Activated CD8-positive, alpha-beta memory T cell treated with anti-CD3 and anti-CD28 coated beads for 1 hour (primary cell): Measurements from ENCODE around the gene ABI2.
"Not testable (repeated sequence)": the region's sequence is repeated elsewhere in the genome, so short reads cannot be mapped to it uniquely, and the experiment has no call there.

Experiments used
- DNase-seq, 2 donors: peaks; one replicate each; pipeline ENCODE4 v3.0.0-alpha.2; 2020; ENCODE audit warnings: low read depth in 1 of 2; ENCODE audit errors: extremely low read depth in 1 of 2

The ABI2 gene

GRCh38 chr2:203354966-203355365, 26.8 kb downstream of the ABI2 start:
- no peak for DNase-seq

- no peak for DNase-seq
These were observed 31.3 kb downstream of the ABI2 start for GRCh38 chr2:203359450-203359849.

GRCh38 chr2:203360833-203361430, 32.7 kb downstream of the ABI2 start:
- no peak for DNase-seq

- DNase-seq = no peak
These were observed 33.3 kb downstream of the ABI2 start for GRCh38 chr2:203361495-203361894.

DNA sequence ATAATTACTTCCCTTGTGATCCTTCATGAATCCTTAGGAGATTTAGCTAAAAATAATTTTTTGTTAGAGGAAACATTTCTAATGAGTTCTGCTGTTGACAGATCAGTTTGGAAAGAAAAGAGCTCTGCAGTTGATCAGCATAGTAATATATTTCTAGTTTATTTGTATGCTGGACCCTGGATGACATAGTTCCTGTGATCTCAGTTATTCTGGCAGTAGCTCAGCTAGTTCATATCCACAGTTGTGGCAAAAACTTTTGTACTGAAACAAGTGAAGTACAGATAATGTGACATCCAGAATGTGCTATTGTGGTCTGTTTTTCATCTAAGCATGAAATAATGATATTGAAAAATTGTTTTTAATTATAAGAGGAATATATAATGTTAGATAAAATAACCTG, 33.7 kb downstream of the ABI2 start:
- DNase-seq = no peak

DNA sequence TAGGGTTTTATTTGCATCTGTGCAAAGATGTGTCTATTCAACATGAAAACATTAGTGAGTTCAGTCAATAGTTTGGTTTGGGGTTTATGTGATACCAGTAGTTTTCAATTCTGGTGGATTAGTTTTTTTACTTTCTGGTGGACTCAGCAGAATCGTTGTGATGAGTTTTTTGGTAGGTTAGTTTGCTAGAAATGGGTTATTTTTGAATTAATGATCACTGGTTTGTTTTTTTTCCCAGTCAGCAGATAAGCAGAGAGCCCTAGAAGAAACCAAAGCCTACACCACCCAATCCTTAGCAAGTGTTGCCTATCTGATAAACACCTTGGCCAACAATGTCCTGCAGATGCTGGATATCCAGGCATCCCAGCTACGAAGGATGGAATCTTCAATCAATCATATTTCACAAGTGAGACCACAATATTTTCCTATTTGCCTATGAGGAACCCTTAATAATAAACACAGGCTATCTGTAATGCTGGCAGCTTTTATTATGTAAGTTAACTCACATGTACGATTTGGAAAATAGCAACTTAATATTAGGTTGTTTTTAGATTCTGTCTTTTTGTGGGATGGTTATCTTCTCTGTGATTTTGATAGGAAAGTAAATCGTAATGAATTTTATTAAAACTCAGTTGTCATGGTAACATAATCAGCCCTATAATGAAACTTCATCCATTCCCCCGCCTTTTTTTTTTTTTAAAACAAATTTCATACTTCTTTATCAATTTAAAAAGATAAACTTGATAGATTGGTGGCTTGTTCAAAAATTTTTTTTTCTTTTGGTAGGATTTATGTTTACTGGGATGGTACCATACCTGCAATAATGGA, 38.7 kb downstream of the ABI2 start:
- DNase-seq = no peak

GRCh38 chr2:203372706-203373105, 44.5 kb downstream of the ABI2 start:
- not testable (repeated sequence) for DNase-seq

DNA sequence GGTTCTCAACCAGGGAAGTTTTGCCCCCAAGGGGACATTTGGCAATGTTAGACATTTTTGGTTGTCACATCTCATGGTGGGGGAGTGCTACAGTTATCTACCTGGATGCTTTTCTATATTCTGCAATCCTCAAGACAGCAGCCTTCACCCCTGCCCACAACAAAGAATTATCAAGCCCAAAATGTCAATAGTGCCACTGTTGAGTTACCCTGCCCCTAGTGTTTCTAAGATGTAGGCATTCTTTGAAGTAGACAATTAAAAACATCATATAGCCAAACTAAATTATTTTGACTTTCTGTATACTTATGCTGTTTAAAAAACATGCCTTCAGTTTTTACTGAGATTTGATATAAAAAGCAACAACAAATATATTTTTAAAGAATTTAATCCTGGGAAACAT, 48.0 kb downstream of the ABI2 start:
- no peak for DNase-seq

DNA sequence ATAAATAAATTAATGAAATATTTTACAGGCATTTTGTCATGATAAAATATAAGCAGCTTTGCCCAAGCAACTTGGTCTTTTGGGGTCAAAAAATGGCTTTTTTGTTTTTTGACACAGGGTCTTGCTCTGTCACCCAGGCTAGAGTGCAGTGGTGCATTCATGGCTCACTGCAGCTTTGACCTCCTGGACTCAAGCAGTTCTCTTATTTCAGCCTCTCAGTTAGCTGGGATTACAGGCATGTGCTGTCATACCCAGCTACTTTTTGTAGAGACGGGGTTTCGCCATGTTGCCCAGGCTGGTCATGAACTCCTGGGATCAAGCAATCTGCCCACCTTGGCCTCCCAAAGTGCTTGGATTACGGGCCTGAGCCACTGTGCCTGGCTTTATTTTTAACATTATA, 51.0 kb downstream of the ABI2 start:
- no peak for DNase-seq

DNA sequence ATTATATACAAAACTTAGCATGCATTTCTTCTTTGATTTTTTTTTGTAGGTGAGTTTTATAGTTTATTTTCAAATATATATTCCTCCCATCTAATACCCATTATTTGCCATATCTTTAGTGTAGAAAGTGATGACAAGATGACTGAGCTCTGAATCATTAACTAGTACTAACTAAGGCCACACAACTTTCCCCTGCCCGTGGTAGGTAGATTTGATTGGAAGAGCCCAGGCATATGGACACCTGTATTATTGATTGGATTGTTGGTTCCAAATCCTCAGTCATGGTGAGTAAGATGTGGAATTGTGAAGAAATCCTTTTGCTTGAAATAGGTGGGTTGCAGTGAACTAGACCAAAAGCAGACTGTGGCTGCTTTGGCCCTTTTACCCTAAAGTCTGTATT, 54.8 kb downstream of the ABI2 start:
- DNase-seq = no peak

DNA sequence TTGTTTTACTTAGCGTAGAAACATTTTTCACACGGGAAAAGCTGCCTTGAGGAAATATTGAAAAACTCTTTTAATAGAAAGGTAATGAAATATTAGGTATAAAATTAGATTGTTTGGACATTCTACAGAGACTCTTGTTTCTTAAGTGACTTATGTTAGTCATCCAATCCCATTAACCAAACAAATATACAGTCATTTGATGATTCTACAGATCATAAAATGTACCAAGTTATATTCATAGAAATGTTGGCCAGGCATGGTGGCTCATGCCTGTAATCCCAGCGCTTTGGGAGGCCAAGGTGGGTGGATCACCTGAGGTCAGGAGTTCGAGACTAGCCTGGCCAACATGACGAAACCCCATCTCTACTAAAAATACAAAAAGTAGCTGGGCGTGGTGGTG, 60.0 kb downstream of the ABI2 start:
- not testable (repeated sequence) for DNase-seq

DNA sequence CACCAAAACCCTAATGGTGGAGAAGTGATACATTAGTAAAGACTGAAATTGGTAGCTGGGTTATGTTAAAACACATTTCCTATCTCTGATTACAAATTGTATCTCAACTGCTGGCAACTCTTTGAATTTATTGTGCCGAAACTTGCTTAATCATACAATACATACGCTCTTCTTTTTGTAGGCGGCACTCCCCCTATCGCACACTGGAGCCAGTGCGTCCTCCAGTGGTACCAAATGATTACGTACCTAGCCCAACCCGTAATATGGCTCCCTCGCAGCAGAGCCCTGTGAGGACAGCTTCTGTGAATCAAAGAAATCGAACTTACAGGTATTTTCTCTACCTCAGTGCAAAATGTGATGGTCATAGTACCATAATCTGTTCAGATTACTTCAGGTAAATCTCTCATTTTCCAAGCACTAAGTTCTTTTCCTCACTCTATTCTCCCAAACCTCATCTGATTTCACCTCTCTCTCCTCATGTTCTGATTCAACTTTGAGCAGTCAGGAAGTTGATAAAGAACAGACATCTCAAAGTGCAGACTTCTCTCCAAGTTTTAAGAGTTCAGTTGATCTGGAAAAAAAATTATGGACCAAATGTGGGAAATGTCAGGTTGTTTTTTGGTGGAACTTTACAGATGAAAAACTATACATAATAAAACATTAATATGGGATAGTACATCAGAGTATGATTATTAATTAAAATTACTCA, 66.5 kb downstream of the ABI2 start:
- no peak for DNase-seq

- DNase-seq = no peak
These were observed 67.7 kb downstream of the ABI2 start for GRCh38 chr2:203395858-203396257.

- DNase-seq = no peak
These were observed 68.5 kb downstream of the ABI2 start for GRCh38 chr2:203396667-203397066.

DNA sequence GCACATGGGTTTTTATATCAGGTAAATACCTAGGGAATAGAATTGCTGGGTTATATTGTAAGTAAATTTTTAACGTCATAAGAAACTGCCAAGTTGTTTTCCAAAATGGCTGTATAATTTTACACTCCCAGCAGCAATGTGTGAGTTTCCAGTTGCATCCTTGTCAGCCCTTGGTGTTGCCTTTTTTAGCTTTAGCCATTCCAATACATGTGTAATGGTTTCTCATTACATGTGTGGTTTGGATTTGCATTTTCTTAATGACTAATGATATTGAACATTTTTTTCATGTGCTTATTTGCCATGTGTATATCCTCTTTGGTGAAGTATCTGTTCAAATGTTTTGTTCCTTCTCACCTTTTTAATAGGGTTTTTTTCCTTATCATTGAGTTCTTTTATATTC, 70.8 kb downstream of the ABI2 start:
- DNase-seq = no peak

GRCh38 chr2:203400805-203401585, 72.8 kb downstream of the ABI2 start:
- DNase-seq = no peak

DNA sequence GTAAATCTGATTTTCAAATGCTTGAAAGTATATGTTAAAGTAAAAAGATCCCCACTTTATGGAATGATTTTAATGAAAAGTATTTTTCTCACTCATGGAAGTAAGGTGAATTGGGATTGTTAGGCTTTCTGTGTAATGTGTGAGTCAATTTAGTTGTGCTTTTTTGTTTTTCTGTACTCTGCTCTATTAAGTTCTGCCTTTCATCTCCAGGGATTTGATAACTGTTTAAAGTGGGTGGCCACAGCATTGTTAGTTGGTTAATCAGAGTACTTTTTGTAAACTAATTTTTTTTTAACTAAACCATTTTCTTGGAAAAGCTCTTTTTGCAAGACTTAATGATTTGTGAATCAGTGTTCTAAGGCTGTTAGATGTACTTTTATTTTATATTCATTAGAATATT, 76.8 kb downstream of the ABI2 start:
- no peak for DNase-seq

GRCh38 chr2:203407496-203407895, 79.3 kb downstream of the ABI2 start:
- no peak for DNase-seq

DNA sequence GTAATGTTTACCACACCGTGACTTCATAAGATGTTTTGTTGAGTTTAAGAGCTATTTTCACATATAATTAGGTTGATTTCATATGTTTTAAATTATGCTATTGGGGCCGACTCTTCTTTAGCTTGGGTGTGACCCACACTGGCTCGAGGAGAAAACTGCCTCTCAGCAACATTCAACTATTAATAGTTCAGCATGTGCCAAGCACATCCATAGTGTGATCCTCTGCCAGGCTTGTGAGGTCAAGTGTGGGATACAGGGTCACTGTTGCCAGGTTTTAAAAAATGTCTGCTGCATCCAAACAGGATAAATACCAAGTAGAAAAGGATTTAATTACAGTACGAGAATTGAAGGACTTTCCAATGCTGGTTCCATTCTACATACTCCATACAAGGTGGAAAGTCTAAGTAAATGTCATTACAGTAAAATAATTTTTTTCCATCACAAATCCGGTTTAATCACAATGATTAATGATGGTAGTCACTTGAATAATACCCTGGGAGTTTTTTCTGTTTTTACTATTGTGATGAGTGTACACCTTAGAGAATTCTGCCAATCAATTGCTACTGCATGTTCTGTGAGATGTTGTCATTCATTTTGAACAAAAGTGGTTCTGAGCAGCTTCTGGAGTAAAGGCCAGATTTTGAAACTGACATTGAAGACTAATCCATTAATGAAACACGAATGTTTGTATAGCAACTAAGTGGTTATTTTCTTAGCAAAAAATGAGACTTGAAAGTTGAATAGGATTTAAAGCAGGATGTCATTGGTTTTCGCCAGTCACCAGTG, 84.5 kb downstream of the ABI2 start:
- no peak for DNase-seq

DNA sequence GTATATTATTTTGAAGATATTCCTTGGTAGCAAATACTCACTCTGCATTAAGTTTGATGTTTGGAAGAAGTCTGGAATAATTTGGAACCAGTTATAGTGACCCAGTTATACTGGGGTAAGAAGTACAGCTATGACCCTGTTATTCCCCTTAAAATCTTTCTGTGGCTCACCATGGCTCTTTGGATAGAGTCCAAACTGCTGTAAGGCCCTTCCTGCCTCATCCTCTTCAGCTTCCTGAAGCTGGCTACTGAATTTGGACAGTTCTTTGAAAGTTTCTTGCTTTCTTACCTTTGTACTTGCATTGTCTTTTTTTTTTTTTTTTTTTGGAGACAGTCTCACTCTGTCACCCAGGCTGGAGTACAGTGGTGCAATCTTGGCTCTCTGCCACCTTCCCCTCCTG, 85.6 kb downstream of the ABI2 start:
- DNase-seq = no peak
